GM23338 (cell line): ENCODE data around the gene ABCF2. TPM values are rescaled to one million over a fixed set of nuclear protein-coding genes. Genes with fewer than 3 reads are reported as not detected.

Source experiments
- ATAC-seq: fragments of 200-7000 bp; cut with Tn5 transposase; 3 replicates; pipeline ENCODE4 v1.9.1; 2020
- DNase-seq: peaks from one replicate; pipeline ENCODE4 v3.0.0-alpha.2; 2015; ENCODE audit warnings: low spot score
- H2AFZ ChIP-seq: fragments of 200-600 bp; sonication (generic); 2 replicates; pipeline ENCODE4 v1.8.0; 2016; ENCODE audit warnings: antibody characterized with exemption, mild to moderate bottlenecking, moderate library complexity
- H3F3A ChIP-seq: fragments of 200-600 bp; sonication (generic); replicated peaks from 2 replicates; pipeline ENCODE4 v1.8.0; 2017; ENCODE audit warnings: antibody characterized with exemption, mixed run types, low read depth
- H3K27ac ChIP-seq: fragments of 200-600 bp; sonication (generic); 2 replicates; pipeline ENCODE4 v1.6.1; 2016; ENCODE audit warnings: low read depth
- H3K27me3 ChIP-seq: fragments of 200-600 bp; sonication (generic); 2 replicates; pipeline ENCODE4 v1.8.0; 2016; ENCODE audit warnings: mild to moderate bottlenecking, mixed run types, moderate library complexity; ENCODE audit not compliant: insufficient read depth
- H3K36me3 ChIP-seq: fragments of 200-600 bp; sonication (generic); 2 replicates; pipeline ENCODE4 v1.8.0; 2016; ENCODE audit warnings: mild to moderate bottlenecking; ENCODE audit not compliant: insufficient read depth
- H3K4me1 ChIP-seq: fragments of 200-600 bp; sonication (generic); 2 replicates; pipeline ENCODE4 v1.8.0; 2016; ENCODE audit warnings: mild to moderate bottlenecking, moderate library complexity; ENCODE audit not compliant: insufficient read depth
- H3K4me2 ChIP-seq: fragments of 200-600 bp; sonication (generic); 2 replicates; pipeline ENCODE4 v1.7.1; 2017; ENCODE audit warnings: mixed run types
- H3K4me3 ChIP-seq: fragments of 200-600 bp; sonication (generic); 2 replicates; pipeline ENCODE4 v1.6.1; 2016; ENCODE audit warnings: mixed run types
- H3K79me2 ChIP-seq: fragments of 200-600 bp; sonication (generic); replicated peaks from 2 replicates; pipeline ENCODE4 v1.8.0; 2017; ENCODE audit warnings: mild to moderate bottlenecking; ENCODE audit not compliant: insufficient read depth
- H3K9me2 ChIP-seq: fragments of 200-600 bp; sonication (generic); 2 replicates; pipeline ENCODE4 v1.8.0; 2017; ENCODE audit not compliant: insufficient read depth
- H4K20me1 ChIP-seq: fragments of 200-600 bp; sonication (generic); replicated peaks from 2 replicates; pipeline ENCODE4 v1.8.0; 2017; ENCODE audit warnings: mild to moderate bottlenecking; ENCODE audit not compliant: insufficient read depth
- H3K27ac Mint-ChIP-seq: 2 replicates; pipeline ENCODE4 v1.8.0; 2020; ENCODE audit warnings: inconsistent platforms, mild to moderate bottlenecking, moderate library complexity, mixed read lengths
- H3K27me3 Mint-ChIP-seq: 3 replicates; pipeline ENCODE4 v1.8.0; 2022; ENCODE audit warnings: low read depth, mild to moderate bottlenecking, moderate library complexity, mixed read lengths, inconsistent platforms; ENCODE audit not compliant: insufficient read depth, poor library complexity
- H3K36me3 Mint-ChIP-seq: 3 replicates; pipeline ENCODE4 v1.8.0; 2021; ENCODE audit warnings: low read depth, mild to moderate bottlenecking, inconsistent platforms, moderate library complexity, mixed read lengths
- H3K4me1 Mint-ChIP-seq: 3 replicates; pipeline ENCODE4 v1.8.0; 2020; ENCODE audit warnings: mild to moderate bottlenecking, inconsistent platforms, mixed read lengths
- H3K4me3 Mint-ChIP-seq: 3 replicates; pipeline ENCODE4 v1.8.0; 2021; ENCODE audit warnings: moderate library complexity, mild to moderate bottlenecking, inconsistent platforms, mixed read lengths
- H3K9me3 Mint-ChIP-seq: 3 replicates; pipeline ENCODE4 v1.8.0; 2020; ENCODE audit warnings: moderate library complexity, mild to moderate bottlenecking, inconsistent platforms, mixed read lengths
- CREB1 ChIP-seq: fragments of 250-450 bp; sonication (Bioruptor Pico); IDR thresholded peaks from 2 replicates; pipeline ENCODE4 v1.5.0; 2020; ENCODE audit warnings: low read depth, mild to moderate bottlenecking, moderate library complexity
- ETS1 ChIP-seq: IDR thresholded peaks from 2 replicates; pipeline ENCODE4 v1.6.1; 2016; ENCODE audit warnings: antibody characterized with exemption
- EZH2 ChIP-seq: fragments of 200-600 bp; sonication (generic); IDR thresholded peaks from one replicate; pipeline ENCODE4 v1.8.0; 2017; ENCODE audit warnings: antibody characterized with exemption, mild to moderate bottlenecking, low read depth; ENCODE audit not compliant: unreplicated experiment
- EZH2phosphoT487 ChIP-seq: fragments of 200-600 bp; sonication (generic); IDR thresholded peaks from one replicate; pipeline ENCODE4 v1.8.1; 2018; ENCODE audit warnings: antibody characterized with exemption; ENCODE audit not compliant: unreplicated experiment
- NANOG ChIP-seq: IDR thresholded peaks from 2 replicates; pipeline ENCODE4 v1.6.1; 2016; ENCODE audit warnings: antibody characterized with exemption, borderline replicate concordance
- ZNF114 ChIP-seq: fragments of 250-450 bp; sonication (Bioruptor Pico); IDR thresholded peaks from 2 replicates; pipeline ENCODE4 v1.5.0; 2020; ENCODE audit warnings: mild to moderate bottlenecking, moderate library complexity
- ZNF331 ChIP-seq: fragments of 250-450 bp; sonication (Bioruptor Pico); IDR thresholded peaks from 2 replicates; pipeline ENCODE4 v1.5.0; 2020; ENCODE audit warnings: low read depth, mild to moderate bottlenecking, moderate library complexity
- polyA plus RNA-seq: library from polyadenylated mRNA; unstranded; fragments of >200 nt; fragmentation: Nextera tagmentation; extraction: Ambion mirVana; gene quantifications from 2 replicates; pipeline ENCODE4 v1.2.1, GENCODE V29; 2016
- total RNA-seq: library from RNA; depleted of rRNA; stranded (reverse); fragments of >200 nt; shearing (Covaris generic); gene quantifications from 2 replicates; pipeline ENCODE4 v1.2.3, GENCODE V29; 2014
- TF ChIP-seq, protein P1 (sequence below), 2 experiments: fragments of 200-600 bp in 1 of 2; sonication (generic) in 1 of 2; conservative IDR thresholded peaks; 2 replicates each; pipeline versions ENCODE4 v1.5.1 to v1.6.1; 2016 to 2017; ENCODE audit warnings: antibody characterized with exemption in 2 of 2, low read depth in 2 of 2, mild to moderate bottlenecking in 2 of 2, moderate library complexity in 1 of 2

ABCF2 gene
- total and polyA plus RNA-seq, 2 experiments from 2014 or later = 18.7 to 58.7 TPM

GRCh38 chr7:151168003-151168786 lies 58.8 kb downstream of the ABCF2 start:
- DNase-seq (peak; percentile 82), ATAC-seq (peak; percentile 83)
- peaks cover 11% of the 10 kb centered on the region for H4K20me1 ChIP-seq
- peak overlapping the region; percentile 87 for H3K4me2 ChIP-seq
- H3K27ac ChIP-seq = no peak overlapping the region
- H3K79me2 ChIP-seq = no peaks in the 10 kb centered on the region
- peak overlapping the region; percentile 65 for H3K4me3 ChIP-seq
- H3K27me3 ChIP-seq = peaks cover 98% of the 10 kb centered on the region
- peaks cover 42% of the 10 kb centered on the region for H3K27me3 Mint-ChIP-seq
- no peaks in the 10 kb centered on the region for H3K36me3 ChIP-seq
- peaks cover 8% of the 10 kb centered on the region for H3K9me3 Mint-ChIP-seq
- no peaks in the 10 kb centered on the region for H3K9me2 ChIP-seq
- H3F3A ChIP-seq = peaks cover 13% of the 10 kb centered on the region; the same call in 1 of the 2 replicates
- peaks cover 4% of the 10 kb centered on the region; the same call in 2 of the 3 replicates for H3K36me3 Mint-ChIP-seq
- H3K4me3 Mint-ChIP-seq = peak overlapping the region; percentile 73
- H2AFZ ChIP-seq = peak overlapping the region; percentile 84
- peaks cover 13% of the 10 kb centered on the region for H3K4me1 Mint-ChIP-seq
- TF ChIP-seq NANOG (no peak), EZH2 (peak; percentile 18), ZNF331 (CRISPR knock-in tag) (no peak)
- TF ChIP-seq, protein P1, sequence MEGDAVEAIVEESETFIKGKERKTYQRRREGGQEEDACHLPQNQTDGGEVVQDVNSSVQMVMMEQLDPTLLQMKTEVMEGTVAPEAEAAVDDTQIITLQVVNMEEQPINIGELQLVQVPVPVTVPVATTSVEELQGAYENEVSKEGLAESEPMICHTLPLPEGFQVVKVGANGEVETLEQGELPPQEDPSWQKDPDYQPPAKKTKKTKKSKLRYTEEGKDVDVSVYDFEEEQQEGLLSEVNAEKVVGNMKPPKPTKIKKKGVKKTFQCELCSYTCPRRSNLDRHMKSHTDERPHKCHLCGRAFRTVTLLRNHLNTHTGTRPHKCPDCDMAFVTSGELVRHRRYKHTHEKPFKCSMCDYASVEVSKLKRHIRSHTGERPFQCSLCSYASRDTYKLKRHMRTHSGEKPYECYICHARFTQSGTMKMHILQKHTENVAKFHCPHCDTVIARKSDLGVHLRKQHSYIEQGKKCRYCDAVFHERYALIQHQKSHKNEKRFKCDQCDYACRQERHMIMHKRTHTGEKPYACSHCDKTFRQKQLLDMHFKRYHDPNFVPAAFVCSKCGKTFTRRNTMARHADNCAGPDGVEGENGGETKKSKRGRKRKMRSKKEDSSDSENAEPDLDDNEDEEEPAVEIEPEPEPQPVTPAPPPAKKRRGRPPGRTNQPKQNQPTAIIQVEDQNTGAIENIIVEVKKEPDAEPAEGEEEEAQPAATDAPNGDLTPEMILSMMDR (conservative IDR thresholded peaks at IDR 0.05; ENCODE audit: low read depth in 2 of 2) = peak; percentile 69 to 81
- peaks cover 10% of the 10 kb centered on the region for H3K4me1 ChIP-seq
- H3K27ac Mint-ChIP-seq = no peak overlapping the region

DNA sequence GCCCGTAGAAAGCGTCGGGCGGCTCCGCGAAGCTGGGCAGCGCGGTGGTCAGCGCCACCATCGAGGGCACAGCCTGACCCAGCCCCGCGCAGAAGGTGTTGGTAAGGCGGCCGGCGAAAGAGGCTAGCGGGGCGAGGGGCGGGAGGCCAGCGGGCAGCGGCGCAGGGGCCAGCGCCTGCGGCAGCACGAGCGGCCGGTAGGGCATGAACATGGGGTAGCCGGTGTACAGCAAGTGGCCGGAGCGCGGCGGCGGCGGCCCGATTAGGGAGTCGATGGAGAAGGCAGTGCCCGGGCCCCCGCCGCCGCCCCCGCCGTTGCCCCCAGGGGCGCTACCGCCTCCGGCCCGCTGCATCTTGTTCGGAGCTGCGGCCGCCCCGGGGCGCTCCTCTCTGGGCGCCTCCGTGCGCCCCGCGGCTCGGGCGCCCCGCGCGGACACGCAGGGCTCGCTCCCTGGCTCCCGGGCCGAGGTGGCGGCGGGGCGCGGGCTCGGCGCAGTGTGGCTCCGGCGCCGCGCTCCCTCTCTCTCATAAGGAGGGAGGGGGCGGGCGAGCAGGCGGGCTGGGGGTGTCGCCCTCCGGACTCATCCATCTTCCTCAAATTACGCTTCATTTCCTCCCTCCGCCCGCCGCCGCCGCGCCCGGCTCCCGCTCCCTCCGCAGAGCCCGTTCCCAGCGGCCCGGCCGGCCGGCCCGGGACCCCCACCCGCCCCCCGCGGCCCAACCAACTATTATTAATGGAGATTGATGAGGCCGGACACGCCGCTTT lies 59.6 kb downstream of the ABCF2 start, which contains the start of gene GBX1:
Gene GBX1, minus strand, starts transcription at position 498 of the 765 bp plus-strand sequence. Its CDS starts 146 bp downstream, at position 352.
- H3K27ac ChIP-seq = no peak within 1 kb of the TSS
- DNase-seq = peak; percentile 66
- ATAC-seq = peak; percentile 39
- no peaks in the 10 kb centered on the region for H3K9me2 ChIP-seq
- peak within 1 kb of the TSS; percentile 88 for H2AFZ ChIP-seq
- Mint-ChIP-seq H3K4me3 (peak within 1 kb of the TSS; percentile 73), H3K36me3 (no peaks in the 10 kb centered on the region; the same call in 2 of the 3 replicates), H3K27ac (no peak within 1 kb of the TSS), H3K9me3 (0 out of 3 replicates have a peak, but pooled peaks cover under 1% of the 10 kb centered on the region), H3K4me1 (peaks cover 11% of the 10 kb centered on the region), H3K27me3 (peaks cover 34% of the 10 kb centered on the region)
- no peaks in the 10 kb centered on the region for H3K79me2 ChIP-seq
- peak within 1 kb of the TSS; percentile 65 for H3K4me3 ChIP-seq
- H3K4me1 ChIP-seq = peaks cover 10% of the 10 kb centered on the region
- no peaks in the 10 kb centered on the region for H3K36me3 ChIP-seq
- H3K27me3 ChIP-seq = peaks cover 100% of the 10 kb centered on the region
- H3F3A ChIP-seq = peaks cover 13% of the 10 kb centered on the region; the same call in 1 of the 2 replicates
- peak within 1 kb of the TSS; percentile 87 for H3K4me2 ChIP-seq
- peaks cover 11% of the 10 kb centered on the region for H4K20me1 ChIP-seq
- TF ChIP-seq ETS1 (no peak), CREB1 (no peak), EZH2 (no peak), EZH2phosphoT487 (peak; percentile 98), ZNF114 (no peak)
- TF ChIP-seq, protein P1 (conservative IDR thresholded peaks at IDR 0.05; ENCODE audit: low read depth in 2 of 2) = no peak
